Posterior cingulate gyrus (tissue), 11 donors: ENCODE results near the gene LUZP1.
"Not testable (repeated sequence)": the region's sequence is repeated elsewhere in the genome, so short reads cannot be mapped to it uniquely, and the experiment has no call there.

Source experiments
- DNase-seq, 10 donors: peaks; one replicate each; pipeline versions ENCODE4 v3.0.0 to v3.0.0-alpha.2; 2020 to 2021; ENCODE audit warnings: mixed read lengths in 3 of 10
- intact Hi-C: fragments of 100-400 bp; cut with DNase I; formaldehyde crosslinking; loops from one replicate; pipeline ENCODE4 v1.15.1; 2023

The LUZP1 gene

GRCh38 chr1:23191199-23191598 lies 22.5 kb upstream of the LUZP1 start:
- peak in 1 of 10 donors; percentile 9 for DNase-seq

GRCh38 chr1:23188936-23189452 lies 20.3 kb upstream of the LUZP1 start:
- DNase-seq, intact Hi-C loops: not testable (repeated sequence)

More at GRCh38 chr1:23191199-23191598, 22.5 kb upstream of the LUZP1 start:
- intact Hi-C loops, result loop anchor here (10.0 kb wide), 1 partner anchor 84 kb away; no protein-coding TSS in a partner anchor

DNA sequence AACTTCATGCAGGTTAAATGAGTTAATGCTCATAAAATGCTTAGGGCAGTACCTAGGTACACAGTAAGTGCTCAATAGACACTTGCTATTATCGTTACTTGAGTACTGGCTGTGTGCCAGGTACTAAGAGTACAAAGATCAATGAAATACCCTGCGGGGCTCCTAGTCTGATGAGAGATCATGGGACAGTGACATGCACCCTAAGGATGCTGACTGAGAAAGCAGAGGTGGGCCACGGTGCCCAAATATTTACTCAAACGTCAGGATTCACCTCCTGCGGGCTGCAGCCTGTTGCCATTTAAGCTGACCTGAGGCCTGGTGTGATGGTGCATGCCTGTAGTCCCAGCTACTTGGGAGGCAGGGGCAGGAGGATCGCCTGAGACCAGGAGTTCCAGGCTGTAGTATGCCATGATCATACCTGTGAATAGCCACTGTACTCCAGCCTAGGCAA lies 19.8 kb upstream of the LUZP1 start:
- no peak for DNase-seq
- intact Hi-C loops, result no loop called here

- intact Hi-C loops, result no loop called here
Observed at GRCh38 chr1:23187637-23188036, 19.0 kb upstream of the LUZP1 start.

DNA sequence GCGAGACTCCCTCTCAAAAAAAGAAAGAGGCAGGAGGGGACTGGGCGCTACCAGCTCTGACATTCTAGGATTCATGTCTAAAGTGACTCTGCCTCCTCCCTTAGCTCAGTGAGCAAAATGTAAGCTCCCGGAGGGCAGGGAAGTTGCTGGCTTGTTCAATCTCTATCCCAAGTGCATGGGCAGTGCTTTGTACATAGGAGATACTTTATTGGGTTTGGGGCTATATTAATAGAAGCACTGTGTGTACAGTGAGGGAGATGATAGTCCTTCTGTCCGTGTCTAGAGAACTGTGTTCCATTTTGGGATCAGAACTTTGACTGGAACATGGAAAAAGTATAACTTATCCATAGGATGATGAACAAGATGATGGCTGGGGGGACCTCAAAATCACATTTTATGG lies 16.7 kb upstream of the LUZP1 start:
- intact Hi-C loops, result no loop called here

More at GRCh38 chr1:23187637-23188036, 19.0 kb upstream of the LUZP1 start:
- DNase-seq, result no peak

DNA sequence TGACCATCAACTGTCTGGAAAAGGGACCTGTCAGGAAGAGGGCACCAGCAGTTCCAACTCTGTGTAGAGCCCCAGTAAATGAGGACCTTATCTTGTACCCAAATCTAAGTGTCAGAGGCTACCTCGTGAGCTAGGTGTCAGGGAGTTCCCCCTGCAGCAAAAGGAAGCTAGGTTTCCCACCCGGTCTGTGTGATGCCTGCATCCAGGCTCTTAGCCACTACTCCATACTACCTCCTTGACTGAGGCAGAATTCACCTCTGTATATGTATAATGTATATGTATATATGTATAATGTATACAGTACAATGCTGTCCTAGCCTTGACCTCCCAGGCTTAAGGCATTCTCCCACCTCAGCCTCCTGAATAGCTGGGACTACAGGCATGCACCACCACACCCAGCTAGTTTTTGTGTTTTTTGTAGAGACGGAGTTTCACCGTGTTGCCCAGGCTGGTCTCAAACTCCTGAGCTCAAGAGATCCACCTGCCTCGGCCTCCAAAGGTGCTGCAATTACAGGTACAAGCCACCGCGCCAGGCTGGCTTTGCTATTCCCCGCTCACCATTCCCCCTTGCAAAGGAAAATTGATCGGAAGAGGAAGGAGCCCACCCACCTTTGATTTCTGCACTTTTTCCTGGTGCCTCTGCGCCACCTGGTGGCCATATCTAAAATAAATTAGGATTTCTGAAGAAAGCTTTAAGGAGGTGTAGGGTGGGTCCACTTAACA lies 15.7 kb upstream of the LUZP1 start:
- intact Hi-C loops, result loop anchor here (1.0 kb wide), 2 partner anchors 86 to 208 kb away; no protein-coding TSS in a partner anchor
- DNase-seq, result peak in 1 of 10 donors; percentile 26

More for the DNA sequence above, 16.7 kb upstream of the LUZP1 start:
- no peak for DNase-seq

GRCh38 chr1:23179862-23180261 lies 11.2 kb upstream of the LUZP1 start:
- intact Hi-C loops, result no loop called here

DNA sequence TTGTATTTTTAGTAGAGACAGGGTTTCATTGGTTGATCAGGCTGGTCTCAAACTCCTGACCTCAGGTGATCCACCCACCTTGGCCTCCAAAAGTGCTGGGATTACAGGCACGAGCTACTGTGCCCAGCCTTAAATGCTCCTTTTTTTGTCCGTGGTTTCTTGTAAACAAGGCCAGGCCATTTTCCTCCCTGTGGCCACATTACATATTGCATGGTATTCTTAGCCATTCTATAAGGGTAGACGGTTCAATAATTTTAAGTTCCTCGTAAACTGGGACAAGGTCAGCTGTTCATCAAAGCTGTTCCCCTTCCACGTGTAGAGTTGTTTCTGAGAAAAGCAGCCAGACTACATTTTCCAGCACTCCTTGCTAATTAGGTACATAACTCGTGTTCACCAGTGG lies 10.3 kb upstream of the LUZP1 start:
- no peak for DNase-seq
- intact Hi-C loops, result no loop called here

More at GRCh38 chr1:23179862-23180261, 11.2 kb upstream of the LUZP1 start:
- no peak for DNase-seq

GRCh38 chr1:23178414-23178813 lies 9.8 kb upstream of the LUZP1 start:
- intact Hi-C loops, result no loop called here

GRCh38 chr1:23177438-23178380 lies 9.1 kb upstream of the LUZP1 start:
- intact Hi-C loops, result no loop called here
- DNase-seq, result peak; percentile 36 to 95 (median 72)

More at GRCh38 chr1:23178414-23178813, 9.8 kb upstream of the LUZP1 start:
- no peak for DNase-seq

DNA sequence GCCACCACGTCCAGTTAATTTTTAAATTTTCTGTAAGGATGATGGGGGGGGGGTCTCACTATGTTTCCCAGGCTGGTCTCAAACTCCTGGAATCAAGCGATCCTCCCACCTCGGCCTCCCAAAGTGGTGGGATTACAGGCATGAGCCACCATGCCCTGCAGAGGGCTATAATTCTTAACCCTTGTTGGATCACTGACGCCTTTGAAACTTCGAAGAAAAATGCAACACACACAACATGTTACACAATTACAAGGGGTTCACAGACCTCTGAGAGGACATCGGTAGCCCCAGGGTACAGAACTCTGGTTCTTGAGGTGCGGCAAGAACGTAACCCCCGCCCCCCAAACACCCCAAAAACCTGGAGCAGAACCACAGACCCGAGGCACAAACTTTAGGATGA lies 8.4 kb upstream of the LUZP1 start:
- no peak for DNase-seq
- intact Hi-C loops, result no loop called here

DNA sequence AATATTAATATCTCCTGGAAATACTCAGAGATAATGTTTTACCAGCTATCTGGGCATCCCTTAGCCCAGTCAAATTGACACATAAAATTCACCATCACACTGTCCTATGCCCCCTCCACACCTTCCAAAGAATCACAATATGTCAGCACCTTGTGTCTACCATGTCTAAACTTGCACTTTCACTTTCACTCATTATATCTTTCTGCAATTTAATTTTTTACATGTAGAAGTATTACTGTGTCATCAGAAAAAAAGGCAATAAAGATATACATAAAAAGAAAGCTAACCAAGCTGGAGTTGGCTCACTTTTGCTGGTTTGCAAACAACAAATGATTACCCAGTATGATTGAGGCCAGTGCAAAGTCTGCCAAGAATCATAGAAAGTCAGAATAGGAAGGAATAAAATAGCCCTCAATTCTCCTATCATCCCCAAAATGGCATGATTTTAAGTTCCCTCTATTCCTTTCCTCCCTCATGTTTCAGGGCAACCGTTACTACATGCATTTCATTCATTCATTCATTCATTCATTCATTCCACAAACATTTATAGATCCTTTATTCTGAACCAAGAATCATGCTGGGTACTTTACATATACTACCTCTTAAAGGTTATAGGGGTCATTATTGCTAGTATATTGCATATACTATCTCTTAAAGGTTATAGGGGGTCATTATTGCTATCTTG lies 5.9 kb upstream of the LUZP1 start:
- DNase-seq, result no peak
- intact Hi-C loops, result no loop called here

DNA sequence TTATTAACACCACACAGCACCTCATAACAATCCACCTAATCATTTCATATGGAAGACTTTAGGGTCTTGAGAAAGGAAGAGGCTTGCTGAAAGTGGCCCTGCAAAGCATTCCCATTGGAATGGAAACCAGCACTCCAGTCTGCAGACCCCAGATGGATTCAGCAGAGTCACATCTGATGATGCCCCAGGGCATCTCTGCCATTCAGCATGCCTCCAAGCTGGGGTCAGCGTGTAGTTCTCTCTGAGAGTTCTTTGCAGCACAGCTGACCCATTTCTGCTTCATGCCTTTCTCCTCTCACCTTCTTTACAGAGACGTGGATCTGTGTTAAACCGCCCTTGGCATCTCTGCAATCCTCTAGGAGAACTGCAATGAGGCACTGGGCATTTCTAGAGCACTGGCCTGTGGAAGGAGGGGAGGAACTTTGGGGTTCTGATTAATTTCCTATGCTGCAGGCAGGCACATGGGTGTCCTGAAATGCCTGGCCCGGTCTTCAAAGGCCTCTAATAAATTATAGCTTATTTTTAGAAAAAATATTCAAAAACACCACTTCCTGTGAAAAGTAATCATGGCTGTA lies 2.6 kb upstream of the LUZP1 start:
- intact Hi-C loops, result no loop called here
- peak in 1 of 10 donors; percentile 13 for DNase-seq

DNA sequence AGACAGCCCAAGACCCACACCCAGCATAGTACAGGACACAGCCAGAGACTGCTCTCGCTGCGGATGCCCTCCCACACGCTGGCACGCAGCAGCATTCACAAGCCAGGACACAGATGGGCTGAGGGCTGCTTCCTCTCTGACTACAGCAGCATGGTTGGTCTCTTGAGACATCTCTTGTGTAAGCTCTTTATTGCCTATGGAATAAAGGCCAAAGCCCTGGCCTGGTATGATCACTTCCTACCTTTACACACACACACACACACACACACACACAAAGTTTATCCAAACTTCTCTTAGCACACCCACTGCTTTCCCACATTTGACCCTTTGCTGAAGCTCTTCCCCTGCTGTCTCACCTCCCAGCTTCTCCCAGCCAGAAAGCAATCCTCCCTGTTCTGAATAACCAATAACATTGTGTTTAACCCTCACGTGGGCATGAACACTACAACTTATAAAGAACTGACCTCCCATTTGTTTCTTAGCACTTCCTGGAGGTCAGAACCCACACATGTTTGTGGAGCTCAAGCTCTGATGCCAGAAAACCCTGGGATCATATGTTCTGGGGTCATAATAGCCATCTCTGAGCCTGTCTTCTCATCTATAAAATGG lies 1.2 kb upstream of the LUZP1 start:
- intact Hi-C loops, result no loop called here
- DNase-seq, result peak; percentile 28 to 94 (median 67)

DNA sequence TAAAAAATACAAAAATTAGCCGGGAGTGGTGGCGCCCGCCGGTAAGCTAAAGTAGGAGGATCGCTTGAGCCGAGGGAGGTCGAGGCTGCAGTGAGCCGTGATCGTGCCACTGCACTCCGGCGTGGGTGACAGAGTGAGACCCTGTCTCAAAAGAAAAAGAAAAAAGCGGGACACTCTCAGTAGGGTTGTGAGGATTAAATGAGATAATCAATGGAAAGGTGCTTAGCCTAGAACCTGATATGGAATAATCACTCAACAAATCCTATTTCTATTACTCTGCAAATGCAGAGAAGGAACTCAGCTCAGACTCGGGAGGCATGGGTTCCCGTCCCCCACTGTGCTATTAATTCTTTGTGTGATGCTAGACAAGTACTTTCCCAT lies 529 bp upstream of the LUZP1 start:
- intact Hi-C loops, result no loop called here
- no peak for DNase-seq

DNA sequence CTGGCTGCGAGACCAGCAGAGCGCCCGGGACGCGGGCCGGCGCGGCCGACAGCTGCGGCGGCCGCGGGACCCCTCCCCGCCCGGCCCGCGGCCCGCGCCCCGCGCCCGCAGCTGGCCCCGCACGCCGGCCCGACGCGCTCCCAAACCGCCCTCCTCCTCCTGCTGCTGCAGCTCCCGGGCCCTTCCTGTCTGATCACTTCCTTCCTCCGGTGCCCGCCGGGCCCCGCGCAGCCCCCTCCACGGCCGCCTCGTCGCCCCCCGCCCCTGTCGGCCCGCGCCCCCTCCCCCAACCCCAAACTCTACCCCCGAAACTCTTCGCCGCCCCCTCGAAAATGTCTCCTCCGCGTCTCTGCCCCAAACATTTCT lies 594 bp downstream of the LUZP1 start:
- intact Hi-C loops, result no loop called here
- peak in 1 of 10 donors; percentile 14 for DNase-seq

DNA sequence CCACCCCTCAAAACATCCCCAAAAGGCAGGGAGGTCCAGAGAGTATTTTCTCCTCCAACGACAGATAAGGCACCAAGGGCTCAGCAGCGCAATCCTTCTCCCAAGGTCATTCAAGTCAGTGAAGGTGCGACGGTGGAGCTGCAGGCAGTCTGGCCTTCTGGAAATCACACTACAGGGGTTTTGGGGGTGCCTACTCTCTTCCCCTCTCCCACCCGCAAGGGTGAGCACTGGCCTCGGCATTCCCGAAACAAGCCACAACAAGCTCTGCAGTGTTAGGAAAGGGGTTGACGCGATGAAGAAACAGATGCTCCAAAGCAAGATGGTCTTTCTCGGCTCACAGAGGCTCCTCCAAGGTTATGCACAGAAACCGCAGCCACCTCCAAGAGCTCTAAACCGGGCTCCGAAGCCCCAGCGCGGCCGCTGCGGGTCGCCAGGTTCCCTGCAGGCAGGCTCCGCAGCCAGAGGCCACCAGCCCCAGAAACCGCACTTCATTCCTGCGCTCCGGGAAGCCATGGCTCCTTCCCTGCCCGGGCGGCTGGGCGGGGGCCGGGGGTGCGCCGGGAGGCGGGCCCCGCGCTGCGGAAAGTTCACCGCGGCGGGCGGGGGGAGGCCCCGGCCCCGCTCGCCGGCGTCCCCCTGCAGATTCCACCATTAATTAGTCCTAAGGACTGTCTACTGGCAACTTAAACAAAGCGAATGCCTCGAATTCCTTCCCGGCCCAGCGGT lies 1.1 kb downstream of the LUZP1 start:
- peak; percentile 26 to 91 (median 37) for DNase-seq
- intact Hi-C loops, result no loop called here

- intact Hi-C loops, result no loop called here
- DNase-seq, result no peak
Observed at GRCh38 chr1:23166854-23167253, 1.8 kb downstream of the LUZP1 start.

GRCh38 chr1:23163395-23163794 lies 5.3 kb downstream of the LUZP1 start:
- DNase-seq, result no peak
- intact Hi-C loops, result no loop called here
